HepG2 (cell line): ENCODE results near the gene AMPH. TPM values are rescaled to one million over a fixed set of nuclear protein-coding genes. Genes with fewer than 3 reads are reported as not detected.

Experiments used
- ATAC-seq: fragments of 200-7000 bp; cut with Tn5 transposase; 3 replicates; pipeline ENCODE4 v1.9.1; 2020; ENCODE audit warnings: mild to moderate bottlenecking, moderate library complexity
- BruUV-seq: library from RNA; stranded (reverse); fragments of 400-500 nt; replicated peaks from 2 replicates; lab custom pipeline; 2021; lab: Mats Ljungman, UMichigan
- CTCF ChIA-PET: fragments of 300-600 bp; formaldehyde crosslinking; extraction: SDS; loops from one replicate; lab custom pipeline; 2021; ENCODE audit warnings: low total read pairs, inconsistent platforms, low intra/inter-chr PET ratio; lab: Yijun Ruan, JAX
- POLR2A ChIA-PET: fragments of 350-600 bp; sonication (Branson Sonifier 250); formaldehyde crosslinking; loops from one replicate; lab custom pipeline; 2020; ENCODE audit warnings: antibody characterized with exemption, inconsistent platforms; lab: Yijun Ruan, JAX
- DNase-seq: peaks from one replicate; pipeline ENCODE4 v3.0.0-alpha.2; 2015; ENCODE audit warnings: low spot score
- FAIRE-seq: peaks from 3 replicates; lab custom pipeline; 2011; peaks lifted over from hg19 to GRCh38; lab: Jason Lieb, UNC
- H2AFZ ChIP-seq: one replicate; pipeline ENCODE4 v1.6.1; 2011; ENCODE audit warnings: low read length, inconsistent platforms
- H3K27ac ChIP-seq: fragments of 300-600 bp; 3 replicates; pipeline ENCODE4 v1.8.0; 2011; ENCODE audit warnings: mixed run types, mild to moderate bottlenecking, mixed read lengths, low read length, inconsistent platforms; ENCODE audit not compliant: insufficient read depth; ENCODE audit errors: extremely low read length
- H3K27me3 ChIP-seq, 2 experiments: fragments of 200-600 bp in 1 of 2; 2 replicates in 1 of 2; 3 replicates in 1 of 2; pipeline versions ENCODE4 v1.6.0 to v1.8.0; 2011; ENCODE audit warnings: low read length in 2 of 2, mild to moderate bottlenecking in 2 of 2, moderate library complexity in 2 of 2, inconsistent platforms in 1 of 2; ENCODE audit not compliant: insufficient read depth in 2 of 2, control insufficient read depth in 1 of 2
- H3K36me3 ChIP-seq, 2 experiments: fragments of 200-600 bp in 1 of 2; replicated peaks in 1 of 2; 2 replicates in 1 of 2; 3 replicates in 1 of 2; pipeline versions ENCODE4 v1.5.1 to v1.8.0; 2011; ENCODE audit warnings: low read length in 2 of 2, inconsistent platforms in 1 of 2; ENCODE audit not compliant: insufficient read depth in 2 of 2, control insufficient read depth in 1 of 2
- H3K4me1 ChIP-seq: 2 replicates; pipeline ENCODE4 v1.5.1; 2012; ENCODE audit warnings: low read length, inconsistent platforms; ENCODE audit not compliant: insufficient read depth
- H3K4me2 ChIP-seq: 2 replicates; pipeline ENCODE4 v1.6.0; 2011; ENCODE audit warnings: low read depth, low read length, inconsistent platforms
- H3K4me3 ChIP-seq, 3 experiments: fragments of 200-600 bp in 1 of 3; sonication (generic), shearing (Covaris generic) in 1 of 3; replicated peaks in 1 of 3; 2 replicates each; pipeline ENCODE4 v1.5.1; 2011 to 2016; ENCODE audit warnings: low read length in 3 of 3, inconsistent platforms in 2 of 3, low read depth in 2 of 3, mild to moderate bottlenecking in 2 of 3, control low read depth in 1 of 3, mixed read lengths in 1 of 3; ENCODE audit not compliant: insufficient read depth in 1 of 3
- H3K79me2 ChIP-seq: one replicate; pipeline ENCODE4 v1.6.1; 2011; ENCODE audit warnings: low read length, inconsistent platforms; ENCODE audit not compliant: insufficient read depth
- H3K9ac ChIP-seq: 2 replicates; pipeline ENCODE4 v1.6.0; 2011; ENCODE audit warnings: mild to moderate bottlenecking, low read depth, low read length, inconsistent platforms; ENCODE audit not compliant: insufficient read depth
- H3K9me3 ChIP-seq: 2 replicates; pipeline ENCODE4 v1.5.1; 2012; ENCODE audit warnings: mild to moderate bottlenecking, low read length
- H4K20me1 ChIP-seq: 2 replicates; pipeline ENCODE4 v1.6.0; 2011; ENCODE audit warnings: inconsistent platforms, mild to moderate bottlenecking, low read length, moderate library complexity; ENCODE audit not compliant: insufficient read depth
- ARNT2 ChIP-seq: sonication (generic); formaldehyde crosslinking; IDR thresholded peaks from 2 replicates; pipeline ENCODE4 v1.8.0; 2022; ENCODE audit warnings: mild to moderate bottlenecking, low read depth, missing genetic modification reagents, moderate library complexity
- CCDC6 ChIP-seq: sonication (generic); formaldehyde crosslinking; IDR thresholded peaks from 2 replicates; pipeline ENCODE4 v1.8.1; 2022; ENCODE audit warnings: mild to moderate bottlenecking, missing genetic modification reagents, moderate library complexity
- DR1 ChIP-seq: sonication (generic); formaldehyde crosslinking; IDR thresholded peaks from 2 replicates; pipeline ENCODE4 v1.8.0; 2021; ENCODE audit warnings: mild to moderate bottlenecking, missing genetic modification reagents, inconsistent platforms
- E2F5 ChIP-seq: sonication (generic); formaldehyde crosslinking; conservative IDR thresholded peaks from 2 replicates; pipeline ENCODE4 v1.4.0; 2020; ENCODE audit warnings: missing genetic modification reagents
- MED13 ChIP-seq: sonication (generic); formaldehyde crosslinking; IDR thresholded peaks from 2 replicates; pipeline ENCODE4 v1.5.0; 2020; ENCODE audit warnings: missing genetic modification reagents
- SNAPC4 ChIP-seq: sonication (generic); formaldehyde crosslinking; IDR thresholded peaks from 2 replicates; pipeline ENCODE4 v1.4.0; 2020; ENCODE audit warnings: mild to moderate bottlenecking, missing genetic modification reagents
- TCF12 ChIP-seq, 2 experiments: fragments of 450-650 bp in 1 of 2; sonication (generic) in 1 of 2; formaldehyde crosslinking in 1 of 2; IDR thresholded peaks; 2 replicates each; pipeline versions ENCODE4 v1.6.1 to v1.8.0; 2017 to 2022; ENCODE audit warnings: antibody characterized with exemption in 1 of 2, mild to moderate bottlenecking in 1 of 2, missing genetic modification reagents in 1 of 2, moderate library complexity in 1 of 2
- ZBTB7A ChIP-seq: sonication (generic); formaldehyde crosslinking; IDR thresholded peaks from 2 replicates; pipeline ENCODE4 v1.8.0; 2022; ENCODE audit warnings: mild to moderate bottlenecking, missing genetic modification reagents
- ZFAT ChIP-seq: sonication (generic); formaldehyde crosslinking; conservative IDR thresholded peaks from 2 replicates; pipeline ENCODE4 v1.8.1; 2023; ENCODE audit warnings: missing genetic modification reagents, inconsistent platforms
- ZNF317 ChIP-seq: sonication (generic); formaldehyde crosslinking; IDR thresholded peaks from 2 replicates; pipeline ENCODE4 v1.5.0; 2020; ENCODE audit warnings: mild to moderate bottlenecking, missing genetic modification reagents
- ZNF414 ChIP-seq: sonication (generic); formaldehyde crosslinking; IDR thresholded peaks from 2 replicates; pipeline ENCODE4 v1.5.0; 2020; ENCODE audit warnings: missing genetic modification reagents
- ZNF446 ChIP-seq: sonication (generic); formaldehyde crosslinking; IDR thresholded peaks from 2 replicates; pipeline ENCODE4 v1.5.0; 2020; ENCODE audit warnings: mild to moderate bottlenecking, missing genetic modification reagents
- ZNF576 ChIP-seq: sonication (generic); formaldehyde crosslinking; IDR thresholded peaks from 2 replicates; pipeline ENCODE4 v1.4.0; 2020; ENCODE audit warnings: mild to moderate bottlenecking, missing genetic modification reagents
- ZNF678 ChIP-seq: sonication (generic); formaldehyde crosslinking; IDR thresholded peaks from 2 replicates; pipeline ENCODE4 v1.4.0; 2020; ENCODE audit warnings: mild to moderate bottlenecking, missing genetic modification reagents
- ZNF749 ChIP-seq: sonication (generic); formaldehyde crosslinking; IDR thresholded peaks from 2 replicates; pipeline ENCODE4 v1.8.0; 2022; ENCODE audit warnings: mild to moderate bottlenecking, missing genetic modification reagents, moderate library complexity, borderline replicate concordance
- ZNF879 ChIP-seq: sonication (generic); formaldehyde crosslinking; IDR thresholded peaks from 2 replicates; pipeline ENCODE4 v1.8.1; 2023; ENCODE audit warnings: missing genetic modification reagents
- WGBS: methylation state at CpG from one replicate; pipeline ENCODE4 v1.1.6; 2017; ENCODE audit warnings: low lambda C conversion rate; 5-methylcytosine and 5-hydroxymethylcytosine counted together
- in situ Hi-C: cut with HindIII; loops from 2 replicates; pipeline ENCODE4 v1.10.0; 2017; ENCODE audit warnings: low pct_unique_long_range_greater_than_20kb; ENCODE audit not compliant: extremely low pct_ligation_motif_present
- intact Hi-C: fragments of 100-400 bp; cut with micrococcal nuclease; formaldehyde crosslinking; loops from one replicate; pipeline ENCODE4 v1.10.0; 2022; ENCODE audit not compliant: unreplicated experiment
- polyA plus RNA-seq, 8 experiments: library from polyadenylated mRNA; depleted of rRNA in 3 of 8; stranded (reverse) in 7 of 8; unstranded in 1 of 8; fragments of >200 nt; fragmentation: Illumina TruSeq in 4 of 8; extraction: Trizol in 4 of 8; gene quantifications; 2 replicates each; pipeline versions ENCODE4 v1.2.1 to v1.2.3, GENCODE V29; 2011 to 2016; ENCODE audit warnings: low read depth in 4 of 8, missing spikeins in 1 of 8, mixed read lengths in 1 of 8; ENCODE audit not compliant: insufficient read depth in 1 of 8
- total RNA-seq, 5 experiments: library from RNA; depleted of rRNA; stranded (reverse); fragments of >200 nt; fragmentation: Illumina TruSeq; extraction: Trizol; gene quantifications; 2 replicates each; pipeline ENCODE4 v1.2.3, GENCODE V29; 2016; ENCODE audit warnings: low read depth in 1 of 5

AMPH gene
- total and polyA plus RNA-seq, 2 of the 13 experiments (the other 11 are each of a cell fraction or from before 2014, with no cell fraction given) = not detected

GRCh38 chr7:38339953-38340819 lies 291.0 kb downstream of the AMPH start:
- Histone ChIP-seq H3K27me3 (no peaks in the 10 kb centered on the region), H2AFZ (no peak overlapping the region), H3K79me2 (no peaks in the 10 kb centered on the region), H3K4me2 (no peak overlapping the region), H3K4me1 (no peaks in the 10 kb centered on the region), H3K4me3 (no peak overlapping the region), H3K9me3 (no peaks in the 10 kb centered on the region), H3K36me3 (no peaks in the 10 kb centered on the region), H3K27ac (no peak overlapping the region), H3K9ac (no peak overlapping the region), H4K20me1 (no peaks in the 10 kb centered on the region)
- WGBS = 33% methylated on average over 4 of the region's 4 CpGs
- ChIA-PET POLR2A (no interaction called here), CTCF (no interaction called here)
- BruUV-seq = no TSS peak
- FAIRE-seq (no peak), DNase-seq (no peak), ATAC-seq (no peak)
- intact Hi-C loops (loop anchor here (5.0 kb wide), 1 partner anchor 438 kb away; no protein-coding TSS in a partner anchor), in situ Hi-C loops (loop anchor here (25.0 kb wide), 1 partner anchor 428 kb away; the partner anchor contains the start of genes EPDR1 and SFRP4)
- TF ChIP-seq CCDC6 (CRISPR knock-in tag) = no peak
- no peak for TF ChIP-seq ZNF576 (CRISPR knock-in tag)
- no peak for TF ChIP-seq ZNF317 (CRISPR knock-in tag)
- TF ChIP-seq ZNF749 (CRISPR knock-in tag) = no peak
- TF ChIP-seq E2F5 = no peak
- TF ChIP-seq MED13 = no peak
- no peak for TF ChIP-seq ZFAT (CRISPR knock-in tag)
- TF ChIP-seq ARNT2 = no peak
- TF ChIP-seq ZBTB7A (CRISPR knock-in tag) = no peak
- TF ChIP-seq ZNF414 (CRISPR knock-in tag) = no peak
- no peak for TF ChIP-seq ZNF678
- no peak for TF ChIP-seq TCF12 (IDR thresholded peaks at IDR 0.05)
- no peak for TF ChIP-seq TCF12 (CRISPR knock-in tag; IDR thresholded peaks at IDR 0.05)
- TF ChIP-seq SNAPC4 (CRISPR knock-in tag) = no peak
- TF ChIP-seq ZNF879 (CRISPR knock-in tag) = no peak
- no peak for TF ChIP-seq ZNF446 (CRISPR knock-in tag)
- TF ChIP-seq DR1 = no peak
